GM18498 (cell line): ENCODE measurements around the gene NDEL1.
"Not testable (repeated sequence)": the region's sequence is repeated elsewhere in the genome, so short reads cannot be mapped to it uniquely, and the experiment has no call there.

Source experiments
- ATAC-seq: cut with Tn5 transposase; IDR thresholded peaks from one replicate; pipeline ENCODE4 v1.9.1; 2021; ENCODE audit warnings: mild to moderate bottlenecking, moderate library complexity; ENCODE audit not compliant: unreplicated experiment

The NDEL1 gene, protein sequence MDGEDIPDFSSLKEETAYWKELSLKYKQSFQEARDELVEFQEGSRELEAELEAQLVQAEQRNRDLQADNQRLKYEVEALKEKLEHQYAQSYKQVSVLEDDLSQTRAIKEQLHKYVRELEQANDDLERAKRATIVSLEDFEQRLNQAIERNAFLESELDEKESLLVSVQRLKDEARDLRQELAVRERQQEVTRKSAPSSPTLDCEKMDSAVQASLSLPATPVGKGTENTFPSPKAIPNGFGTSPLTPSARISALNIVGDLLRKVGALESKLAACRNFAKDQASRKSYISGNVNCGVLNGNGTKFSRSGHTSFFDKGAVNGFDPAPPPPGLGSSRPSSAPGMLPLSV

DNA sequence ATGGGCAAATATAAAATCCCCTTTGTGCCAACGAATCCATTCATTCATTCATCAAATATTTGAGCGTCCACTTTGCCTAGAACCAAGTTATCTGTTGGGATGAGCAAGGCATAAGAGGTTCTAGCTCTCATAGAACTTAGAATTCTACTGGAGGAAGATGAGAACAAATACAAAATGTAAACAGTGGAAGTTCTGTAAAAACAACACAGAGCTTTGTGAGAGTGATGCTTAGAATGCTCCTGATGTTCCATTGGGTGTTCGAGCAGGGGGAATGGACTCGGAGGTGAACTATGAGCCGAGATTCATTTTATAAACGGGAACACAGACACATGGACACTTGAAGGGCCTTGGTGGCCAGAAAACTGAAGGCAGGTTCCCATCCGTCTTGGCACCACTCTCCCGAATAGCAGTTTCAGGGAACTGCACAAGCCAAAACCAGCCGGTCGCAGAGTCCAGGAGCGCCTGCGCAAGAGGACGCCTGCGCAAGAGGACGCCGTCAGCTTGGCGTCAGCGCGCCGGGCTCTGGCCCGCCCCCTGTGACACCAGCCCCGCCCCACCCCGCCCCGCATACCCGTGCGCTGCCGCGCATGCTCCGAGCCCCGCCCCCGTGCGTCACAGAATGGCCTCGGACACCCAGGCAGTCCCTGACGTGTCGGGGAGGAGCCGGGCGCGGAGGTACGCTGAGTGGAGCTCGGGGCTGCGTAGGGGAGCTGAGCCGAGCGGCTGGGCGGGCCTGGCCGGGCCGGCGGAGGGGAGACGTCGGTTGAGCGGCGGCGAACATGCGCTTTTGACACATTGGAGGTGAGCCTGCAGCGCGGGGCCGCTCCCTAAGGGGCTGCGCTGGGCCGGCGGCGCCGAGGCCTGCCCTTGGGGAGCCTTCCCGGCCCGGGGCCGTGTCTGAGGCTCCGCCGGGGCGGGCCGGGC lies at the start of gene NDEL1:
TSS of gene NDEL1 (plus strand) at position 640 of the 924 bp plus-strand sequence. CDS start 8,388 bp downstream, outside the sequence.
- ATAC-seq = peak; percentile 96

DNA sequence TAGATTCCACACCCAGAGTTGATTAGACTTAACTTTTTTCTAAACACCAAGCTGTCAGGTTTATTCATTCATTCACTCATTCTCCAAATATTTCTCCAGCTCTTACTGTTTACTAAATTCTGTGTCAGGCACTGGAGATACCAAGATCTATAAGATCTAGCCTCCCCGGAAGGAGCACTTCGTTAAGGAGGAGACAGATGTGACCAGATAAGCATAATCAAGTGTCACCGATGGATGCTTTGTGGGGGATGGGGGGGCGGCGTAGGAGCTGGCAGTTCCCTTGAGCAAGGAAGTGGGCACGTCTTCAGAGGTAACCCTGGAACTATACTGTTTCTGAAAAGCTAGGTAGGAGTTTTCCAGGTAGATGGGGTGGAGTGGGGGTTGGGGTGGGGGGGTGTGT lies 48.8 kb upstream of the NDEL1 start:
- no peak for ATAC-seq

DNA sequence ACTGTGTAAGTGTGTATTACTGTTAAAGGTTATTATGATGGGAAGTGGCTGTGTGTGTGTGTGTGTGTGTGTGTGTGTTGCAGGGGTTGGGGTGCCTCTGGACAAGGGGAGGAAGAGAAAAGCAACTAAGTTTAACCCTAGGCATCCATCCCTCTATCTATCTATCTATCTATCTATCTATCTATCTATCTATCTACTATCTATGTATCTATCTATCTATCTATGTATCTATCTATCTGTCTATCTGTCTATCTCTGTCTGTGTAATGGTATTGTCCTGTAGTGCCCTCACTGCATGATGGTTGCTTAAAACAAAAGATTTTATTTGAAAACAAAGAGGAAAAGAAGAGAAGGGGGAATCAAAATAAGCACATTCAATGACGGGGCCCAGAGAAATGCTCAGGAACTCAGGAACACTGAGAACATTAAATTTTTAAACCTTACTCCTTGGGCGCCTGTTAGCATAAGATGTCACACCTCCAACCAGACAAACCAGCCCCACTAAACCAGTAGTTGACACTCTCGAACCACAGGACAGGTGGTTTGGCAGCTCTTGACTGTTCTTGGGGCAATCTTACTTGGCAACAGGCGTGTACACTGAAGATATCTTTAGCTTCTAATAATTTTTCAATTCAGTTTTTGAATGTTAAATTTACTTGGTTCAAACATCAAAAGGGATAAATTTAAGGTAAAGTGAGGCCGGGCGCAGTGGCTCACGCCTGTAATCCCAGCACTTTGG lies 47.6 kb upstream of the NDEL1 start:
- ATAC-seq = no peak

DNA sequence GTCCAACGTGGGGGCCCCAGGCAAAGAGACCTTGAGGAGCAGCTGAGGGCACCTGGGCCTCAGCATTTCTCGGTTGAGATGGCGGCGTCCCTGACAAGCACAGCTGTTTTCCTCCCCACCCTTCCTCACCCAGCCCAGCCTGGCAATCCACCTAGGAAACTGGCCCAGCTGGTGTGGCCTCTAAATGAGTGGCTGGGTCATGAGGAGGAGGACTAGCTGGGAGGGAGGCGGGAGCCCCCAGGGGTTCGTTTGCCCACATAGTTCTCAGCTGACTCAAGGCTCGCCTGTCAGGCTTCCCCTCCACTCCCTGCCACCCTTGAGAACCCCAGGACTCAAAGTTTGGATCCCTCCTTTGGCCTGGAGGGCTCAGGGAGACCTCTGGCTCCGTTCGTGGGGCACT lies 44.0 kb upstream of the NDEL1 start:
- no peak for ATAC-seq

DNA sequence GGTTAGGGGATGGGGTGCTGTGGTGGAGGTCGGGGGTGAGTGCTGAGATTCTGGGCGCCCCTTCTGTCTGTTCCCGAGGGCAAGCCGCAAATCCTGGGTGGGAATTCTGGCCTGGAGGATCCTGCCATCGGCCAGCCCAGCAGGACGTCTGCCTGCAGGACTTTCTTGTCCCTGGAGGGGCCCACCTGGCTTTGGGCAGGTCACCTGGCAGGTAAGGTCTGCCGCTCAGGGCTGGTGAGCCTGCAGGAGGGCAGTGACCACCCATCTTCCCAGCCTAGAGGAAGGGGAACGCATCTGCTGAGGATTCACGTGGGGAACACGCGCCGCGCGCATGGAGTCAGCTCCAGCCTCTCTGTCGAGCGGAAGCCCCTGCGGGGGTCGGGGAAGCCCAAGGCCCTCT lies 43.4 kb upstream of the NDEL1 start:
- no peak for ATAC-seq

DNA sequence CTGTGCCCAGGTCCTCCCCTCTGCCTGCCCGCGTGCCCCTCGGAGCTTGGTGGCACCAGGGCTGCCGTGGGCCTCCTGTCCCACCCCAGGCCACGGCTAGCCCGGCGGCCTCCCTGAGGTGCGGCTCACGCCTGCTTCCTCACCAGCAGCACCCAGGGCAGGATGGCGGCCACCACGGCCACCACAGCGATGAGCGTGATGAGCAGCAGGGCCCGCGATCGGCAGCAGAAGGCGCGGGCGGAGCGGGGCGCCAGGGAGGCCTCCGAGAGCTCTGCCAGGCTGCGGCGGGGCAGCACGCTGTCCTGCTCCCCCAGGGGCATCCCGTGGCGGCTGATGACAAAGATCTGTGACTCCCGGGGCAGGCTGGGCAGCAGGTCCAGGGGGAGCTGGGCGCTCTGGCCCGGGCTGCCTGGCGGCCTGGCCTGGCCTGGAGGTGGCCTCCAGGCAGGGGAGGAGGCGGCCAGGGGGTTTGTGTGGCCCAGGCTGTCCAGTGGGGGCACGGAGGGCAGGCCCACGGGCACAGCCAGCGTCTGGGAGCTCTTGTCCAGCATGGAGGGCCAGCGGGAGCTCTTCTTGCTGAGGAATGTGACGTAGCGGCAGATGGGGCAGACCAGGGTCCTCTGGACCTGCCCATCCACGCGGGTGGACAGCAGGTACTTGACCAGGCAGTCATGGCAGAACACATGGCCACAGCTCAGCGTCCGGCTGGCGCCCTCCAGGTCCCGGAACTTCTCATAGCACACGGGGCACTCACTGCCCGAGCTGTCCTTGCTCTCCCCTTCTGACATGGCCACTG lies 42.8 kb upstream of the NDEL1 start:
- no peak for ATAC-seq

DNA sequence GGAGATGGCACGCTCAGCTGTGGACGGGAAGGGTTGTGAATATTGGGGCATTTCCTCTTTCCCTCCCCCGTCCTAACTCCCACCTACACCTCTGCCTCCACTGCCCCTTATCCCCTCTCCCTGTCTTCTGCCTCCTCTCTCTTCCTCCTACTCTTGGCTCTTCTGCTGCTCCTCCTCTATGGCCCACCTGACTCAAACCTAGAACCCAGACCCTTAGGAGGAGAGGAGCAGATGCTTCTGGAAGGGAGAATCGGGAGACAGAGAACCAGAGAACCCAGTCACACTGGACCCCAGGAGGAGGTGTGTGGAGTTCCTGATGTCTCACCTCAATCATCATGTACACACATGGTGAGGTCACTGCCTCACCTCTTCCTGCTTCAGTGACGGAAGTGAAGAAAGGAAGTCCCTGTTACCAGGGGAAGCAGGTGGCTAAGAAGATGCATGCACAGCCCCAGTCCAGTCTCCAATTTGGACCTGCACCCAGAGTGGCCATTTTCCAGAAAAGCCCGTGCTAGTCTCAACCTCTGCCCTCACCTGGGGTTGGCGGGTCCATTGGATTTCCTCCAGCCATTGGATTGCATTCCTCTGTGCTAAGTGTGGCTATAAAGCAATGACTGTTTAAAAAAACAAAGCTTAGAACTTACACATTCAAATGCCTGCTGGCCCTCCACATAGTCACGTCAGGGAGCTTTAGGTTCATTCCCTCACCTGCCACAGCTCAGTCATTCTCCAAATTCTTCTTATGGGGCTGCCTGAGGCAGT lies 42.0 kb upstream of the NDEL1 start:
- ATAC-seq = no peak

DNA sequence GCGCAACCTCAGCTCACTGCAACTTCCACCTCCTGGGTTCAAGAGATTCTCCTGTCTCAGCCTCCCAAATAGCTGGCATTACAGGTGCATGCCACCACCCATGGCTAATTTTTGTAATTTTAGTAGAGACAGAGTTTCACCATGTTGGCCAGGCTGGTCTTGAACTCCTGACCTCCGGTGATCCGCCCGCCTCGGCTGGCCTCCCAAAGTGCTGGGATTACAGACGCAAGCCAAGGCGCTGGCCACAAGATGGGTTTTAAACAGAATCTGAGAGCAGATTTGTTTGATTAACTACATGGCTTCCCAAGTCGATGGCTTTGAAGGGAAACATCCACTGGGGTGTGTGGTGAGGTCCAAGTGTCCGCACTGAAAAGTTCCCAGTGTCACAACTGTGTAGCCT lies 41.2 kb upstream of the NDEL1 start:
- ATAC-seq = not testable (repeated sequence)

DNA sequence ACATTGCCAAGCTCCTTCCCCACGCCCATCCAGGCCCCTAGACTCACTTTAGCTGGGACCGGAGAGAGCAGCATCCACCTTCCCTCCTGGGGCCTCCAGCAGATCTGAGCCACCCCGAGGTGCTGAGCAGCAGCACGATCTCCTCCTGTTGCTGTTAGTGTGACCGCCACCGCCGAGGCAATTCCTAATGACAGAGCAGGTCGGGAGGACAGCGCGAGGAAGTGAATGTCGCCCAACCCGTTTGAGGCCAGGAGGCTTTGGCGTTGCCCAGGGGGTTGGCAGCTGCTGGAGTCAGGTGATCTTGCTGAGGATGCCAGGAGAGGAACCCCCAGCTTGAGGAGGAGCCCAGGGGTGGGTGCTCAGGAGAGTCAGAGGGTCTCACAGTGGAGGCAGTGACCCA lies 38.0 kb upstream of the NDEL1 start, which contains the start of gene RNF222:
TSS of gene RNF222 (minus strand) at position 192 of the 400 bp plus-strand sequence. CDS start 4,366 bp downstream, outside the sequence.
- ATAC-seq = no peak

DNA sequence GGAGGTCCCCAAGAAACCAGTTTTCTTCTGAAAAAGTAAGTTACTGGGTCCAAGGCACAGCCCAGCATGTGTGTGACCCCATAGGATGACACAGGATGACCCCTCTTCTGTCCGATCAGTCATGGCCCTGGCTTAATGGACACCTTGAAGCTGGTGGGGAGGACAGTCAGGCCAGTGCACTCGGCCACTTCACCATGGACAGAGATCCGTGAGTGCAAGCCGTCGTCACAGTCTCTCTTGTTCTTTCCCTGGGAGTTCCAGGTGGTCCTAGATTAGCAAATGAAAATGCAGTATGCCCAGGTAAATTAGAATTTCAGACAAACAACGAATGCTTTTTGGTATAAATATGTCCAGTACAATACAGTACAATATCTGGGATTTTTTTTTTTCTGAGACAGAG lies 36.7 kb upstream of the NDEL1 start:
- no peak for ATAC-seq

DNA sequence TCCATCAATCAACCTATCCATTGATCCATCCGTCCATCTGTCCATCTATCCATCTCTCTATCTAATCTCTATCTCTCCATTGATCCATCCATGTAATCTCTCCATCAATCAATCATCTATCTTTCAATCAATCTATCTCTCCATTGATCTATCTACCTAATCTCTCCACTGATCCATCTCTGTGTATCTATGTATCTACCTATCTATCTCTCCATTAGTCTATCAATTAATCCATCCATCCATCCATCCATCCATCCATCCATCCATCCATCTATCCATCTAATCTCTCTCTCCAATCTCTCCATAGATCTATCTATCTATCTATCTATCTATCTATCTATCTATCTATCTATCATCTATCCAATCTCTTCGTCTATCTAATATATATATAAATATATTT lies 34.6 kb upstream of the NDEL1 start:
- no peak for ATAC-seq

DNA sequence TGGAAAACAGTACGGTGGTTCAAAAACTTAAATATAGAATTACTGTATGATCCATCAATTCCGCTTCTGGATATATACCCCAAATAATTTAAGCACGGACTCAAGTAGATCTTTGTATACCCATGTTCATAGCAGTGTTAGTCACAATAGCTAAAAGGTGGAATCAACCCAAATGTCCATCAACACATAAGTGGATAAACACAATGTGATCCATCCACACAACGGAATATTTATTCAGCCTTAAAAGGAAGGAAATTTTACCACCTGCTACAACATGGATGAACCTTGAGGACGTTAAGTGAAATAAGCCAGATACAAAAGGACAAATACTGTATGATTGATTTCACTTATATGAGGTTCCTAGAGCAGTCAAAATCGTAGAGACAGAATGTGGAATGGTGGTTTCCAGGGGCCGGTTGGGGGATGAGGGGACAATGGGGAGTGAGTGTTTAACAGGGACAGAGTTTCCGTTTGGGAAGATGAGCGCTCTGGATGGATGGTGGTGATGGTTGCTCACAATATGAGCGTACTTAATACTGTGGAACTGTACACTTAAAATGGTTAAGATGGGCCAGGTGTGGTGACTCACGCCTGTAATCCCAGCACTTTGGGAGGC lies 32.7 kb upstream of the NDEL1 start:
- no peak for ATAC-seq

DNA sequence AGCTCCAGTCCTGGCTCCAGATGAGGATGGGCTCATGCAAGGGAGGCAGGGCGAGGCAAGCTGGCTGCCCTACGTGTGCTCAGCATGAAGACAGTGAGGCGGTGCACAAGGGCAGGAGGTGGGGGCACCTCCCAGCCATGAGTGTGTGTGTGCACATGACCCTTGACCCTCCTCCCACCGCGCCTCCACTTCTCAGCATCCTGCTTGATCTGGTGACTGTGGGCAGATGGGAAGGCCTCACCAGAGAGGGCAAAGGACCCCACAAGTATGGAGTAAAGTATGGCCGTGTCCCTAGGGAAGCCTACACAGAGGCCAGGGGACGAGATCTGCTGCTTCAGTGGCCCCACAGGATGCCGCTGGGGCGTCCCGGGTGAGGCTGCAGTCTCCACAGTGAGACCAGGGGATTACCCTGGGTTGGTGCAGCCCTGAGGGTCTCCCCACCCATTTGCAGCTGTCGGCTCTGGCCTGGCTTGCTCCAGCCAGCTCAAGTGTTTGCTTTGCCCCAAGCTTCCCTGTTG lies 30.1 kb upstream of the NDEL1 start:
- ATAC-seq = no peak

DNA sequence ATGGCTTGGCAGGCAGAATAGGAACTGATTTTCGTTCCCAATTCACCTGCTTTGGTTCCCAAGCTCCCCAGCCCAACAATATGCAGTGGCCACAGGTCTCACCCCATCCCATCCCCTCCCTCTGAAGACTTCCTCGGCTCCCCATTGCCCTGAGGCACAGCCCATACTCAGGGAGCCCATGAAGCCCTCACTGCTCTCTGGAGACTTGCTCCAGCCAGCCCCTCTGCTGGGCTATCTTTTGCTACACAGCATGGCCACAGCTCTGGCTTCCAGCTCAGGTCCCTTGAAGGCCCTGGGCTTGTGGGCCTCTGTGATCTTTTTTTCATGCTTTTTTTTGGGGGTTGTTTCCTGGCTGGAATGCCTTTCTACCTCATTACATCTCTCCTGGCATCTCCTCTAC lies 29.5 kb upstream of the NDEL1 start:
- ATAC-seq = no peak

DNA sequence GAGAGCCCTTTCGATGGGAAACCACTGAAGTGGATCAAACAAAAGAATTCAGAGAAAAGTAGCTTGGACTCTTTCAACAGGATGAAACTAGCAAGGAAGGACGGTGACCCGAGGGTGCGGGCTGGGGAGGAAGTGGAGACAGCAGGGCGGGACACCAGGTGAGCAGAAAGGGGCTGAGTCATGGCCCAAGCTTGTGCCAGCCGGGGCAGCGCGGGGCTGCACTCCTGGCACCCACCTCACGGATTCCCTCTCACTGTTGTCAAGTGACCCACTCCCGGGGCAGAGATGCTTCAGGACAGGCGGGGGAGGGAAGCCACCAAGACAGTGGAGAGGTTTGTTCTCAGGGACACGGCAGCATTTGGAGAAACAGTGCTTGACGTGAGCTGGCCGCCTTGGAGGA lies 27.3 kb upstream of the NDEL1 start:
- no peak for ATAC-seq

DNA sequence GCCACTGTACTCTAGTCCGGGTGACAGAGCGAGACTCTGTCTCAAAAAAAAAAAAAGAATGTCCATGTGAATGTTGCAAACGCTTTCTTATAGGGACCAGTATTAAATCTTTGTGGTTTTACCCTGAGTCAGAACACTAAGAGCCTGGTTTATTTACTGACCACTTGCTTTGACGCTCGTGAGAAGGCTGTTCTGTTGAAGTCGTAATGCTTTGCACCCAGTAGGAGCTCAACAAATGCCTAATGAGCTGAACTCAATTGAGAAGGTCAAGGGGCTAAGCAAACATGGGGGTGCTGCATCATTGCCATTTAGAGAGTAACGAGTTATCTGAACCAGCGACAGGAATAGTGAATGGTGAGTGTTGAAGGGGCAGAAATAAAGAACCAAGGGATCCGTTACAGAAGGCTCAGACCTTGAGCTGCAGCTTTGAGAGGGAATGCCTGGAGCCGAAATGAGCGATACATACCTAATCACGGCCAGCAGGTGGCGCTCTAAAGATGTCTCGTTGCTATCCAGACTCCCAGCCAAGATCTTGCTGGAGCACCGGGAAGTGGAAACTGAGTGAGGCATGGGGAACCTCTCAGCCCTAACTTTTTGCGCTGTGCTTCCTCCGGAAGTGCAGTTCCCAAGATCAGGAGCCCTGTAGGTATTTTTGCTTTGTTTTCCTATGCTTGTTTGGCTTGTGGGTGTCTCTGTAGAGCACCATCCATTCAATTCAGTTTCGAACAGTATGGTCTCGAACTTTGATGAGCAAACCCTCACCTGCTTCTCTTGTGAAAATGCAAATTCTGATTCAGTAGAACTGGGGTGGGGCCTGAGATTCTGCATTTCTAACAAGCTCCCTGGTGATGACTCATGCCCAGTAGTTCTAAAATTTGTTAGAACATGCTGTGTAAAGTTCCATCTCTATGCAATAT lies 25.5 kb upstream of the NDEL1 start:
- no peak for ATAC-seq

DNA sequence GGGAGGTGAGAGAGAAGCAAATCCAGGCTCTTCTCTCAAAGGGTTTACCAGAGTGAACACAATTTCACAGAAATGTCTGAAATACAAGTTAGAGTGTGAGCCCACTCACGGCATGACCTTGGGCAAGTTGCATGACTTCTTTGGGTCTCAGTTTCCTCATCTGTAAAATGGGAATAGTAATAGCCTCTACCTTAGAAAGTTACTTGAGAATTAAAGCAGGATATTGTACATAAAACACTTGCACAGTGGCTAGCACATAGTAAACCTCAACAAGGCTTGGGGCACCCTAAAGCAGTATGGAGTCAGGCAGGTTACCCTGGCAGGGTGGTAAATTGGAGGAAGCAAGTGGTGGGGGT lies 24.8 kb upstream of the NDEL1 start:
- ATAC-seq = no peak

DNA sequence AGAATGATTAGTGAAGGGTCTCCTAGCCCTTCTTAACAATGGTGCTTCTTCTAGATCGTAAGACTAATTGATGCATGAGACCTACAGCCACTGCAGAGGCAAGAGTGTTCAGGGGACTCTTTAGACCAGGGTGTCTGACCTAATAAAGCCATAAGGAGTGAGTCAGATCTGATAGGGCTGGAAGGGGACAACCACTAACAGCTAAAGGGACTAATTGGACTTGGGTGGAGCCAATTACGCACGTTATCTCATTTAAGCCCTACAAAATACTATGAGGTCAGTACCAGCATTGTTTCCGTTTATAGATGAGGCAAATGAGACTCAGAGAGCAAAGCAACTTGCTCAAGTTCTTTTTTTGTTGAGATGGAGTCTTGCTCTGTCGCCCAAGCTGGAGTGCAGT lies 23.6 kb upstream of the NDEL1 start:
- no peak for ATAC-seq
